ENCODE results near the gene KRTAP10-10.
"Not testable (repeated sequence)": the region's sequence is repeated elsewhere in the genome, so short reads cannot be mapped to it uniquely, and the experiment has no call there.

- not testable (repeated sequence) for TF ChIP-seq YY1 (IDR thresholded peaks at IDR 0.05; ENCODE audit: insufficient read depth, insufficient read length); SUZ12 (IDR thresholded peaks at IDR 0.05; ENCODE audit: extremely low read depth, insufficient read depth, insufficient read length); ZNF274 (IDR thresholded peaks at IDR 0.05; ENCODE audit: low read depth, low read length)
Observed at GRCh38 chr21:44627181-44627822, 9.9 kb upstream of the KRTAP10-10 start.

All from NT2/D1 (cell line).